Neuron (in vitro differentiated cells): ENCODE results near the gene EPB41L2.

ENCODE experiments used
- H2AFZ ChIP-seq: one replicate; pipeline ENCODE4 v1.6.1; 2013; ENCODE audit warnings: low read depth, mild to moderate bottlenecking, inconsistent platforms, low read length, moderate library complexity
- H3K27me3 ChIP-seq: one replicate; pipeline ENCODE4 v1.6.1; 2013; ENCODE audit warnings: low read length; ENCODE audit not compliant: insufficient read depth
- H3K36me3 ChIP-seq: one replicate; pipeline ENCODE4 v1.6.1; 2013; ENCODE audit warnings: low read length; ENCODE audit not compliant: insufficient read depth
- H3K4me1 ChIP-seq: one replicate; pipeline ENCODE4 v1.6.1; 2013; ENCODE audit warnings: low read length; ENCODE audit not compliant: insufficient read depth
- H3K4me3 ChIP-seq: 2 replicates; pipeline ENCODE4 v1.5.1; 2013; ENCODE audit warnings: mild to moderate bottlenecking, low read length, moderate library complexity
- H3K9me3 ChIP-seq: one replicate; pipeline ENCODE4 v1.6.1; 2013; ENCODE audit warnings: low read length

EPB41L2 gene

DNA sequence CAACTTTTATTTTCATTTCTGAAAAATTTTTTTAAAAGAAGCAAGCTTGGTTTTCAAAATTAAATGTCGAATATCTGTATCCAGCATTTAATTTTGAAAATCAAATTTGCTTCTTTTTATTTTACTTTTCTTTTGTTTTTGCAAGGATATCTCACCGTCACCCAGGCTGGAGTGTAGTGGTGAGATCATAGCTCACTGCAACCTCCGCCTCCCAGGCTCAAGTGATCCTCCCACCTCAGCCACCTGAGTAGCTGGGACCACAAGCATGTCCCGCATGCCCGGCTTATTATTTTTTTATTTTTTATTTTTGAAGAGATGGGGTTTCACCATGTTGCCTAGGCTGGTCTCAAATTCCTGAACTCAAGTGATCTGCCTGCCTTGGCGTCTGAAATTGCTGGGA is 17.0 kb upstream of the EPB41L2 start:
- Histone ChIP-seq H2AFZ (no peak overlapping the region), H3K9me3 (no peaks in the 10 kb centered on the region), H3K4me3 (no peak overlapping the region)

DNA sequence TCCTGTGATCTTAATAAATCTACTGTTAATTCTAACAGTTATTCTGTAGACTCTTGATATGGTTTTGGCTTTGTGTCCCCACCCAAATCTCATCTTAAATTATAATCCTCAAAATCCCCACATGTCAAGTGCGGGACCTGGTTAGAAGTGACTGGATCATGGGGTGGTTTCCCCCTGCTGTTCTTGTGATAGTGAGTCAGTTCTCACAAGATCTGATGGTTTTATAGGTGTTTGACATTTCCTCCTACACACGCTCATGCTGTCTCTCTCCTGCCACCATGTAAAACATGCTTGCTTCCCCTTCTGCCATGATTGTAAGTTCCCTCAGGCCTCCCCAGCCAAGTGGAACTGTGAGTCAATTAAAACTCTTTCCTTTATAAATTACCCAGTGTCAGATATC is 10.5 kb upstream of the EPB41L2 start:
- Histone ChIP-seq H3K27me3 (no peaks in the 10 kb centered on the region), H3K4me3 (no peak overlapping the region), H3K4me1 (no peaks in the 10 kb centered on the region), H2AFZ (no peak overlapping the region), H3K36me3 (no peaks in the 10 kb centered on the region), H3K9me3 (peaks cover 2% of the 10 kb centered on the region)

More for the DNA sequence above, 17.0 kb upstream of the EPB41L2 start:
- H3K36me3 ChIP-seq: no peaks in the 10 kb centered on the region
- H3K4me1 ChIP-seq: peaks cover 4% of the 10 kb centered on the region
- no peaks in the 10 kb centered on the region for H3K27me3 ChIP-seq

DNA sequence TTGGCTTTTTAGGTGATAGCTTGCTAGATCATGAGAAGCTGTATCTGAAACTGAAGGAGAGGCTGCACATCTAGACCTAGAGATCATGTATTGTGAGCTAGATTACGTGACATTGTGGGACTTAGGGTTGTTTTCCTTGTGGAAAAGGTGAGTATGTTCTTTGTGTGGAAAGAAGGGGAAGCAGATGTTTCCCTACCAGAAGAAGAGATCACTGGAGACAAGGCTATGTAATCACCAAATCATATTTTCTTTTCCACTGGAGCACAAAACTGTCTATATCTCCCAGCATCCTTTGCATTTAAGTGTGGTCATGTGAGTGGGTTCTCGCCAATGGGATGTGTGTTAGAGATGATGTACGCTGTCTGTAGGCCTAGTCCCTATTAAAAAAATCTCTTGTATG is 7.0 kb upstream of the EPB41L2 start:
- H3K4me1 ChIP-seq: no peaks in the 10 kb centered on the region
- H2AFZ ChIP-seq: no peak overlapping the region
- no peaks in the 10 kb centered on the region for H3K36me3 ChIP-seq
- H3K4me3 ChIP-seq: no peak overlapping the region
- no peaks in the 10 kb centered on the region for H3K27me3 ChIP-seq
- peaks cover 2% of the 10 kb centered on the region for H3K9me3 ChIP-seq

DNA sequence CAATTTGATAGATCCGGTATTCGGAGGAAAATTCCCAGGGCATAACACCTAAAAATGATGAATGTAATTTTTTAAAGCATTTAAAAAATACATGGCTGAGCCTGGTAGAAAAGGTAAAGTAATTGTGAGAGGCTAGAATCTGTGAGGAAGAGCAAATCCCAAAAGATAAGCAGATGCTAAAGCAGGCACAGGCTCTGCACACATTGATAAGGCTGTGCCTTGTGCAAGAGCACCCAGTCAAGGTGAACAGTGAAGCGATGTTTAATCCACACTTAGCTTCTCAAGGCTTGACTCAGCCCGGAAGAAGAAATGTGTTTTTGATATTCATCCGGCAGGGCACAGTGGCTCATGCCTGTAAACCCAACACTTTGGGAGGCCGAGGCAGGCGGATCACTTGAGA is 5.1 kb upstream of the EPB41L2 start:
- Histone ChIP-seq H2AFZ (no peak overlapping the region), H3K4me1 (peaks cover 6% of the 10 kb centered on the region), H3K36me3 (no peaks in the 10 kb centered on the region), H3K27me3 (no peaks in the 10 kb centered on the region), H3K4me3 (no peak overlapping the region), H3K9me3 (peaks cover 2% of the 10 kb centered on the region)

DNA sequence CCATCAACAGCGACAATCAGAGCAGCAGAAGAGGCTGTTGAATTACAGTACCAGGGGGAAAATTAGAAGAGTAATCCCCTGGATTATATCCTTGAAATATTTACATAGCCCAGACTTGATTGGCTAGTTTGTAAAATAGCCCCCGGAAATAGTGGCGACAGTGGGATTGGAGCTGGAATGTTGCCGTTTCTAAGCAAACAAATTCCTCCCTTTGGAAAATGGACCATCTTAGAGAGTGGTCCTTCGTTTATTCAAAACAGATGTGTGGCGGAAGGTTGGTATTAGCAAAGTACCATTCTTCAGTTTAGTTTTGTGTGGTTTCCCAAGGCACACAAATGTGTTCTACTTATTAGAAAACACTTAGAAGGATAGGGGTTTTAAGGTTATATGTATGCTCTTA is 4.5 kb upstream of the EPB41L2 start:
- H3K9me3 ChIP-seq: peaks cover 2% of the 10 kb centered on the region
- no peaks in the 10 kb centered on the region for H3K27me3 ChIP-seq
- H3K4me1 ChIP-seq: peaks cover 6% of the 10 kb centered on the region
- H3K36me3 ChIP-seq: no peaks in the 10 kb centered on the region
- H2AFZ ChIP-seq: no peak overlapping the region
- no peak overlapping the region for H3K4me3 ChIP-seq

DNA sequence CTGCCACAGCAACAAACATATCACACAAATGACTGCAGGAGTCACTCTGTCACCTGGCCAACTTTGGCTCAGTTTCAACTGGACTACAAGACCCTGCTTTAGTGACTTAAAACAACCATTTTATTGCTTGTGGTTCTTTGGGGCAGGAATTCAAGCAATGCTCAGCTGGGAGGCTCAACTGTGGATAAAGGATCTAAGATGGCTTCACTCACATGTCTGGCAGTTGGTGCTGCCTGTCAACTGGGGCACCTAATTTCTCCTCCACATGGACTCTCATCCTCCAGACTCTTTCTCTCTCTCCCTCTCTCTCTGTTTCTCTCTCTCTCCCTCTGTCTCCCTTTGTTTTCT is 2.8 kb upstream of the EPB41L2 start:
- H3K4me3 ChIP-seq: no peak overlapping the region

DNA sequence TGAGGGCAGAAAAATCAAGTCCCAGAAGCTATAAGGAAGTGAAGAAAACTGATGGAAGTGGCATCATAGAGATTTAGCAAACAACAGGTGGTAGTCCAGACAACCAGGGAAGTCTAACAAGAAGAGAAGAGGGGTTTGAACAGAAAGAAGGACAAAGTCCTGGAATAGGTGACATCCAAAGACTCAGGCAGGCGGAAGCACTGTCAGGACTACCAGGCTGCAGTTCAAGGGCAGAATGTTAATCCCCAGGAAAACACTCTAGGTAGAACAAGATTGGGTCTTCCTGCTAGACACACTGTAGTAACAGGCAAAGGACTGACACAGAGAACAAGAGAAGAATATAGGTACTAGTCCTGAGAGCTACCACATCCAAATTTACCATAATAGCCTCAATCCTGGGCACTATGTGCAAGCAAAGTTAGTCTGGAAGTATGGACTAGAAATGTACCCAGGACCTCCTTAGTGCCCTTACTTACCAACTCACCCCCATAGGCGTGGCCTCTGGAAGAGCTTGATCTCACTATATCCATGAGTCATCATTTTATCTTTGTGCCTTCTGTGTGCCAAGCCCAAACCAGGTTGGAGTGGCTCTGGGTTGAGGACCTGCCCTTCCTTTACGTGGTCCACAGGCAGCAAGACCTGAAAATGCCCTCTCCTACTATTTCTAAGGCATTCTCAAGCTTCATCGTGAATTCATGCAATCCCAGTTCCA is 2.2 kb upstream of the EPB41L2 start:
- H3K4me1 ChIP-seq: peaks cover 15% of the 10 kb centered on the region
- no peak overlapping the region for H2AFZ ChIP-seq
- H3K4me3 ChIP-seq: no peak overlapping the region
- no peaks in the 10 kb centered on the region for H3K36me3 ChIP-seq
- H3K9me3 ChIP-seq: peaks cover 2% of the 10 kb centered on the region
- no peaks in the 10 kb centered on the region for H3K27me3 ChIP-seq

More for the DNA sequence above, 2.8 kb upstream of the EPB41L2 start:
- Histone ChIP-seq H3K4me1 (peaks cover 15% of the 10 kb centered on the region), H3K9me3 (peaks cover 2% of the 10 kb centered on the region), H3K36me3 (no peaks in the 10 kb centered on the region), H2AFZ (no peak overlapping the region), H3K27me3 (no peaks in the 10 kb centered on the region)

DNA sequence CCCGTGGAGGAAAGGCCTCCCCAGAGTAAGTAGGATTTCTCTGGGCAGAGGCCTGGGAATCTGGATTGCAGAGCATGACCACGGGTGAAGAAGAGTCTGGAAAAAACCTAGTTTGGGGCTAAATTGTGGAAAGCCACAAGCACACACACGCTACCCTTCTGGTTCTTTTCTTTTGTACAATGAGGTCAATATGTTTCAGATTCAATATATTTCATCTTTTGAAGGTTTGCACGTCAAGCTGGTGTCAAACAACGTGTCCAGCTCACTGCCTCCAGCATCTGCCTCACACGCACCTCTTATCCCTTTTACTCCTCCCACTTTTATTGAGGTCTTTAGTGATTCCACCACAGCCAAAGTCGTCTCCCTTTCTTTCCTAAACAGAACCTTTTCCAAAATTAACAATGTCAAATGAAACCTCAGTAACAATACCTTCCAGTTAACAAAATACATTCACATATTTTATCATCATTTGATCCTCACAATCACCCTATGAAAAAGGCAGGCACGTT is 773 bp upstream of the EPB41L2 start:
- Histone ChIP-seq H3K36me3 (no peaks in the 10 kb centered on the region), H3K27me3 (no peaks in the 10 kb centered on the region), H3K4me3 (peak overlapping the region; percentile 98), H2AFZ (peak overlapping the region; percentile 95), H3K9me3 (no peaks in the 10 kb centered on the region), H3K4me1 (peaks cover 15% of the 10 kb centered on the region)

DNA sequence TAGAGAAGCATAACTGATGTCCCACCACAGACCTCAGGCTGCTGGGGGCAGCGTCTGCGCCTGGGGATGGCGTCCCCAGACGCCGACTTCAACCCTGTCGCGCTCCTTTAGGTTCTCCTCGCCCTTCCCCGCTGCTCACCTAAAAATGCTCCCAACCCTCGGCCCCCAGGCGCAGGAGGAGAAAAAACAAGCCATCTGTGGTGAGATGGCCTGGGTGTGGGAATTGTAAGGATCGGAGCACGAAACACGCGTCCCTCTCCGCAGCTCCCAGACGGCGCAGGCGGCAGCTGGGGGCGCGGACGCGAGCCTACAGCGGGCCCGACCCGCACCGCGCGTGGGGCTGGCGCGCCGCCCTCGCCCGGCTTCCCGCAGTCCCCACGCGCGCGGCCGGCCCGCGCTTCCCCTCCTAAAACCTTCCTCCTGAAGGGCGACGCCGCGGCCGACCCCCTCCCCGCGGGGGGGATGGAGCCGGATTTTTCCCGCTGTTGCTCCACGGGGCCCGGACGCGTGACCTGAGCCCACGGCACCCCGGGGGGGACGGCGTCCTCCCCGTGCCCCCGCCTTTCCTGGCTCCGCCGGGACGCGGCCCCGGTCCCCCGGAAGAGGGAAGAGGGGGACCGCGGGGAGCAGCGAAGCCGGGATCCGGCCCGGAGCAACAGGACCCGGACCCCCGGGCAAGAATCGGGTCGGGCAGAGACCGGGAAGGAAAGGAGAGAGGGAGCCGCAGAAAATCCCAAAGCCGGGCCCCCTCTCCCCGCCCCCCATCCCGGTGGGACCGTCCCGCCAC is 611 bp downstream of the EPB41L2 start:
- peak overlapping the region; percentile 95 for H2AFZ ChIP-seq
- H3K4me3 ChIP-seq: peak overlapping the region; percentile 98
- H3K27me3 ChIP-seq: no peaks in the 10 kb centered on the region
- peaks cover 15% of the 10 kb centered on the region for H3K4me1 ChIP-seq
- H3K9me3 ChIP-seq: no peaks in the 10 kb centered on the region
- H3K36me3 ChIP-seq: no peaks in the 10 kb centered on the region

DNA sequence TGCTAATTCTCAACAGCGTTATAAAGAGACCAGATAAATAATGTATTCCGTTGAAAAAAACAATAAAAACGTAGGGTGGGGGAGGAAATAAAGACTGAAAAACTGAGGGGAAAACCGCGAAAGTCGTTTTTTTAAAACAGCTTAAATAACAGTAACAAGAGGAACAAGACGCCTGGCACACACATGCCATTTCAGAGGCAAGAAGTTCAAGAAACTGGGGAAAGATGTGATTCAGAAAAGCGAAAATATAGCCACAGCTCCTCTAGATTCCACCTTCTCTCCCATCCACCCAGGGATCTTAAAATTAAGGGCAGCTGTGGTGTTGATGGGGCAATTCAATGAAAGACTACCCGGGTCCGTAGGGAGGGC is 1.3 kb downstream of the EPB41L2 start:
- H3K4me3 ChIP-seq: peak overlapping the region; percentile 98
- no peaks in the 10 kb centered on the region for H3K9me3 ChIP-seq
- no peaks in the 10 kb centered on the region for H3K27me3 ChIP-seq
- no peaks in the 10 kb centered on the region for H3K36me3 ChIP-seq
- H3K4me1 ChIP-seq: peaks cover 15% of the 10 kb centered on the region
- no peak overlapping the region for H2AFZ ChIP-seq

DNA sequence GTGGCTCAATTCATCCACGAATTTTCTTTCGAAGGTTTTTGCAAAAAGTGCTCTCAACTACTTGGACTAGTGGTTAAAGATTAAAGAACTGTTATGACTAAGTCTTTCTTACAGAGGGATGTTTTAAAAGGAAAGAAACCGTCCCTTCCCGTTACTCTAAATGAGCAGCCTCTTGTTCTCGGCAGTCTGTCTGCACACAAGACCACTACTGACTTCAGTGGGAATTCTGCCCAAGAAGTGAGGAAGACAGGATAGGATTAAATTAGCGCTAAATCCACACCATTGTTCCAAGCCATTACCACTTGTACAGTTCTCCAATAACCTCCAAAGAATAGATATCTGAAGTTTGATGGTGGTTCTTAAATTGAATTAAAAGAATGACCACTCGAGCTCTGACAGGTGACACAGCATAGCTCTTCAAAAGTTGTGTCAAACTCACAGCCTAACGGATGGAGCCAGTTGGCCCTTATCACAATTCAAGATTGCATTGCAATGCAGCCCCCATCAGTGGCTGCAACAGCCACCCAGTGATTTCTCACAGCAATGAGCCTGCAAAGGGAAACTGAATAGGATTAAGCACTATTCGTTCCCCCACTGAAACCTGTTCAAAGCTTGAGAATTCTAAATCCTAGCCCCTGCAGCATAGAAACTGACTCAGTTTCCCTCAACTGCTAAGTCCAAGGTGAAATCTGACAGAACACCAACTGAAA is 1.8 kb downstream of the EPB41L2 start:
- Histone ChIP-seq H3K4me3 (peak overlapping the region; percentile 98), H3K4me1 (peaks cover 15% of the 10 kb centered on the region), H3K27me3 (no peaks in the 10 kb centered on the region)

DNA sequence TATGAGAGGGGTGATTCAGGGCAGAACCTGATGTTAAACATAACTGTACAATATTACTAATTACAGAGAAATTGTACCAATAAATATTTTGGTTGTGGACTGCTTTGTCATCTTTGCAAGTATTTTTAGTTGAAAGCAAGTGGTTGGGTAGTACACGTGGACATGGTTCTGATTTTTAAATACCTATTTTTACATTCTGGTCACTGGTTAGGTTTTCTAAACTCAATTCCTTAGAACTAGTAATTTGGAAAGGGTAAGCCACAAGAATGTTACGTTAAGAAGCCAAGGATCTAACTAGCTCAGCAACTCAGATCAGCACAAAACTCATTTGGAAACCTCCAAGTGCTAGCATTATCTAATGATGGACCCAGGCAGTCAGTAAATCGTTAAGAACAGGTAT is 2.7 kb downstream of the EPB41L2 start:
- peaks cover 2% of the 10 kb centered on the region for H3K9me3 ChIP-seq
- peaks cover 15% of the 10 kb centered on the region for H3K4me1 ChIP-seq
- H2AFZ ChIP-seq: no peak overlapping the region
- no peaks in the 10 kb centered on the region for H3K36me3 ChIP-seq
- no peak overlapping the region for H3K4me3 ChIP-seq
- H3K27me3 ChIP-seq: no peaks in the 10 kb centered on the region

More for the DNA sequence above, 1.8 kb downstream of the EPB41L2 start:
- Histone ChIP-seq H3K36me3 (no peaks in the 10 kb centered on the region), H2AFZ (no peak overlapping the region), H3K9me3 (no peaks in the 10 kb centered on the region)

DNA sequence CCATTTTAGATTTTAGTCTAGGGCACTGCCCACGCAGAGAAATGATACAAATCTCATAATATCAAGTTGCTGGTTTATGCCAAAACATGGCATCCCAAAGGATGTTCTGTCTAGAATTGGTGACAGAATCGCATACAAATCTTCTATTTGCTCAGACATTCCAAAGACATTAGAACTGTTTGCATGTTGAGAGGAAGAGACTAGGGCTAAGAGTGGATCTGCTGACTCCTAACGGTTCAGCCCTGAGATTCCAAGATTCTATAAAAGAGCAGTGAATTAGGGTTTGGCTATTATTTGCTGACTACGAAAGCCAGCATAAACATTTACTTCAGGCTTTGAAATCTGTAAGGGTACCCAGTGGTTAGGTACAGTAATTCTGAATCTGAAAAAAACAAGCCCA is 3.6 kb downstream of the EPB41L2 start:
- Histone ChIP-seq H3K9me3 (peaks cover 5% of the 10 kb centered on the region), H2AFZ (no peak overlapping the region), H3K4me1 (peaks cover 15% of the 10 kb centered on the region), H3K4me3 (no peak overlapping the region), H3K36me3 (no peaks in the 10 kb centered on the region), H3K27me3 (no peaks in the 10 kb centered on the region)
